ENCODE results near the gene ZPLD1.

DNA sequence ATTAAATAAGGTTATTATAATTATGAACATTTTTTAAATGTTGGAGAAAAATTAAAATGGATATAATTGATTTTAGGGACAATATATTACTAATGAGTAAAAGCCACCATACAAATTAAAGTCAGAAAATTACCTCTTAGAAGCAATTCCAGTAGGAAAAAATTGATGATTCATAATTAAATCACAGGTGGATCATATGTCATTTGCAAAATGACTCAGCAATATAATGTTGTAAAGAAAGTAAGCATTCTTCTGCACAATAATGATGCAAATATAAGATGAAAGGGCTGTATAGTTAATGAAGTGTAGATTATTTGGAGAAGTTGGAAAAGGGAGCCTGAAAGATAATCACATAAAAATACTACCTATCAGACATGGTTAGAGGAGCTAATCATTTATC, 25.8 kb downstream of the ZPLD1 start:
- TF ChIP-seq CTCF (IDR thresholded peaks at IDR 0.05; ENCODE audit: borderline replicate concordance, extremely low read depth, low read length, poor library complexity, severe bottlenecking), result no peak
- TF ChIP-seq EZH2 (IDR thresholded peaks at IDR 0.05; ENCODE audit: borderline replicate concordance, low read depth, low read length, severe bottlenecking), result no peak

All from DND-41 (cell line).